HepG2 (cell line): ENCODE data around the gene TAS2R60. TPM values are rescaled to one million over a fixed set of nuclear protein-coding genes. Genes with fewer than 3 reads are reported as not detected.

Experiments used
- ATAC-seq: fragments of 200-7000 bp; cut with Tn5 transposase; 3 replicates; pipeline ENCODE4 v1.9.1; 2020; ENCODE audit warnings: mild to moderate bottlenecking, moderate library complexity
- BruUV-seq: library from RNA; stranded (reverse); fragments of 400-500 nt; replicated peaks from 2 replicates; lab custom pipeline; 2021; lab: Mats Ljungman, UMichigan
- CTCF ChIA-PET: fragments of 300-600 bp; formaldehyde crosslinking; extraction: SDS; loops from one replicate; lab custom pipeline; 2021; ENCODE audit warnings: low total read pairs, inconsistent platforms, low intra/inter-chr PET ratio; lab: Yijun Ruan, JAX
- POLR2A ChIA-PET: fragments of 350-600 bp; sonication (Branson Sonifier 250); formaldehyde crosslinking; loops from one replicate; lab custom pipeline; 2020; ENCODE audit warnings: antibody characterized with exemption, inconsistent platforms; lab: Yijun Ruan, JAX
- DNase-seq: peaks from one replicate; pipeline ENCODE4 v3.0.0-alpha.2; 2015; ENCODE audit warnings: low spot score
- FAIRE-seq: peaks from 3 replicates; lab custom pipeline; 2011; peaks lifted over from hg19 to GRCh38; lab: Jason Lieb, UNC
- H2AFZ ChIP-seq: one replicate; pipeline ENCODE4 v1.6.1; 2011; ENCODE audit warnings: low read length, inconsistent platforms
- H3K27ac ChIP-seq: fragments of 300-600 bp; 3 replicates; pipeline ENCODE4 v1.8.0; 2011; ENCODE audit warnings: mixed run types, mild to moderate bottlenecking, mixed read lengths, low read length, inconsistent platforms; ENCODE audit not compliant: insufficient read depth; ENCODE audit errors: extremely low read length
- H3K27me3 ChIP-seq, 2 experiments: fragments of 200-600 bp in 1 of 2; 2 replicates in 1 of 2; 3 replicates in 1 of 2; pipeline versions ENCODE4 v1.6.0 to v1.8.0; 2011; ENCODE audit warnings: low read length in 2 of 2, mild to moderate bottlenecking in 2 of 2, moderate library complexity in 2 of 2, inconsistent platforms in 1 of 2; ENCODE audit not compliant: insufficient read depth in 2 of 2, control insufficient read depth in 1 of 2
- H3K36me3 ChIP-seq, 2 experiments: fragments of 200-600 bp in 1 of 2; replicated peaks in 1 of 2; 2 replicates in 1 of 2; 3 replicates in 1 of 2; pipeline versions ENCODE4 v1.5.1 to v1.8.0; 2011; ENCODE audit warnings: low read length in 2 of 2, inconsistent platforms in 1 of 2; ENCODE audit not compliant: insufficient read depth in 2 of 2, control insufficient read depth in 1 of 2
- H3K4me1 ChIP-seq: 2 replicates; pipeline ENCODE4 v1.5.1; 2012; ENCODE audit warnings: low read length, inconsistent platforms; ENCODE audit not compliant: insufficient read depth
- H3K4me2 ChIP-seq: 2 replicates; pipeline ENCODE4 v1.6.0; 2011; ENCODE audit warnings: low read depth, low read length, inconsistent platforms
- H3K4me3 ChIP-seq, 3 experiments: fragments of 200-600 bp in 1 of 3; sonication (generic), shearing (Covaris generic) in 1 of 3; replicated peaks in 1 of 3; 2 replicates each; pipeline ENCODE4 v1.5.1; 2011 to 2016; ENCODE audit warnings: low read length in 3 of 3, inconsistent platforms in 2 of 3, low read depth in 2 of 3, mild to moderate bottlenecking in 2 of 3, control low read depth in 1 of 3, mixed read lengths in 1 of 3; ENCODE audit not compliant: insufficient read depth in 1 of 3
- H3K79me2 ChIP-seq: one replicate; pipeline ENCODE4 v1.6.1; 2011; ENCODE audit warnings: low read length, inconsistent platforms; ENCODE audit not compliant: insufficient read depth
- H3K9ac ChIP-seq: 2 replicates; pipeline ENCODE4 v1.6.0; 2011; ENCODE audit warnings: mild to moderate bottlenecking, low read depth, low read length, inconsistent platforms; ENCODE audit not compliant: insufficient read depth
- H3K9me3 ChIP-seq: 2 replicates; pipeline ENCODE4 v1.5.1; 2012; ENCODE audit warnings: mild to moderate bottlenecking, low read length
- H4K20me1 ChIP-seq: 2 replicates; pipeline ENCODE4 v1.6.0; 2011; ENCODE audit warnings: inconsistent platforms, mild to moderate bottlenecking, low read length, moderate library complexity; ENCODE audit not compliant: insufficient read depth
- DDIT3 ChIP-seq: sonication (generic); formaldehyde crosslinking; IDR thresholded peaks from 2 replicates; pipeline ENCODE4 v1.4.0; 2020; ENCODE audit warnings: mild to moderate bottlenecking, missing genetic modification reagents
- FOXO1 ChIP-seq: sonication (generic); formaldehyde crosslinking; IDR thresholded peaks from 2 replicates; pipeline ENCODE4 v1.4.0; 2020; ENCODE audit warnings: missing genetic modification reagents
- GPBP1L1 ChIP-seq: sonication (generic); formaldehyde crosslinking; IDR thresholded peaks from 2 replicates; pipeline ENCODE4 v1.5.0; 2020; ENCODE audit warnings: mild to moderate bottlenecking, missing genetic modification reagents
- HOXA7 ChIP-seq: sonication (generic); formaldehyde crosslinking; IDR thresholded peaks from 2 replicates; pipeline ENCODE4 v1.8.1; 2022; ENCODE audit warnings: mild to moderate bottlenecking, missing genetic modification reagents, moderate library complexity
- KLF9 ChIP-seq: IDR thresholded peaks from 2 replicates; pipeline ENCODE4 v1.6.1; 2016; ENCODE audit warnings: low read depth
- MAFG ChIP-seq: sonication (generic); formaldehyde crosslinking; IDR thresholded peaks from 2 replicates; pipeline ENCODE4 v1.5.1; 2020; ENCODE audit warnings: mild to moderate bottlenecking, missing genetic modification reagents
- PHF21A ChIP-seq: sonication (generic); formaldehyde crosslinking; IDR thresholded peaks from 2 replicates; pipeline ENCODE4 v1.5.0; 2020; ENCODE audit warnings: mild to moderate bottlenecking, missing genetic modification reagents
- SATB2 ChIP-seq: sonication (generic); formaldehyde crosslinking; IDR thresholded peaks from 2 replicates; pipeline ENCODE4 v1.5.0; 2020; ENCODE audit warnings: missing genetic modification reagents
- SRSF4 ChIP-seq: fragments of 200-400 bp; formaldehyde crosslinking; IDR thresholded peaks from one replicate; pipeline ENCODE4 v1.6.1; 2018; ENCODE audit warnings: mild to moderate bottlenecking, low read depth, low read length, moderate library complexity; ENCODE audit not compliant: poor library complexity, severe bottlenecking
- THAP9 ChIP-seq: sonication (generic); formaldehyde crosslinking; IDR thresholded peaks from 2 replicates; pipeline ENCODE4; 2020; ENCODE audit warnings: missing genetic modification reagents, mild to moderate bottlenecking, borderline replicate concordance
- ZC3H13 ChIP-seq: sonication (generic); formaldehyde crosslinking; IDR thresholded peaks from 2 replicates; pipeline ENCODE4 v1.8.1; 2023; ENCODE audit warnings: mild to moderate bottlenecking, missing genetic modification reagents, moderate library complexity
- ZFX ChIP-seq: sonication (generic); formaldehyde crosslinking; IDR thresholded peaks from 2 replicates; pipeline ENCODE4 v1.4.0; 2020; ENCODE audit warnings: mild to moderate bottlenecking, low read depth, missing genetic modification reagents, moderate library complexity
- ZNF160 ChIP-seq: sonication (generic); formaldehyde crosslinking; IDR thresholded peaks from 2 replicates; pipeline ENCODE4 v1.8.0; 2022; ENCODE audit warnings: mild to moderate bottlenecking, inconsistent platforms, missing genetic modification reagents
- ZNF282 ChIP-seq: fragments of 450-650 bp; IDR thresholded peaks from 2 replicates; pipeline ENCODE4 v1.6.1; 2018; ENCODE audit not compliant: partially characterized antibody
- ZNF557 ChIP-seq: sonication (generic); formaldehyde crosslinking; IDR thresholded peaks from 2 replicates; pipeline ENCODE4 v1.4.0; 2020; ENCODE audit warnings: missing genetic modification reagents
- ZNF784 ChIP-seq: sonication (generic); formaldehyde crosslinking; IDR thresholded peaks from 2 replicates; pipeline ENCODE4 v1.5.1; 2020; ENCODE audit warnings: missing genetic modification reagents, mild to moderate bottlenecking, borderline replicate concordance
- WGBS: methylation state at CpG from one replicate; pipeline ENCODE4 v1.1.6; 2017; ENCODE audit warnings: low lambda C conversion rate; 5-methylcytosine and 5-hydroxymethylcytosine counted together
- in situ Hi-C: cut with HindIII; loops from 2 replicates; pipeline ENCODE4 v1.10.0; 2017; ENCODE audit warnings: low pct_unique_long_range_greater_than_20kb; ENCODE audit not compliant: extremely low pct_ligation_motif_present
- intact Hi-C: fragments of 100-400 bp; cut with micrococcal nuclease; formaldehyde crosslinking; loops from one replicate; pipeline ENCODE4 v1.10.0; 2022; ENCODE audit not compliant: unreplicated experiment
- polyA plus RNA-seq, 8 experiments: library from polyadenylated mRNA; depleted of rRNA in 3 of 8; stranded (reverse) in 7 of 8; unstranded in 1 of 8; fragments of >200 nt; fragmentation: Illumina TruSeq in 4 of 8; extraction: Trizol in 4 of 8; gene quantifications; 2 replicates each; pipeline versions ENCODE4 v1.2.1 to v1.2.3, GENCODE V29; 2011 to 2016; ENCODE audit warnings: low read depth in 4 of 8, missing spikeins in 1 of 8, mixed read lengths in 1 of 8; ENCODE audit not compliant: insufficient read depth in 1 of 8
- total RNA-seq, 5 experiments: library from RNA; depleted of rRNA; stranded (reverse); fragments of >200 nt; fragmentation: Illumina TruSeq; extraction: Trizol; gene quantifications; 2 replicates each; pipeline ENCODE4 v1.2.3, GENCODE V29; 2016; ENCODE audit warnings: low read depth in 1 of 5

The TAS2R60 gene
- total and polyA plus RNA-seq, 2 of the 13 experiments (the other 11 are each of a cell fraction or from before 2014, with no cell fraction given) = not detected

DNA sequence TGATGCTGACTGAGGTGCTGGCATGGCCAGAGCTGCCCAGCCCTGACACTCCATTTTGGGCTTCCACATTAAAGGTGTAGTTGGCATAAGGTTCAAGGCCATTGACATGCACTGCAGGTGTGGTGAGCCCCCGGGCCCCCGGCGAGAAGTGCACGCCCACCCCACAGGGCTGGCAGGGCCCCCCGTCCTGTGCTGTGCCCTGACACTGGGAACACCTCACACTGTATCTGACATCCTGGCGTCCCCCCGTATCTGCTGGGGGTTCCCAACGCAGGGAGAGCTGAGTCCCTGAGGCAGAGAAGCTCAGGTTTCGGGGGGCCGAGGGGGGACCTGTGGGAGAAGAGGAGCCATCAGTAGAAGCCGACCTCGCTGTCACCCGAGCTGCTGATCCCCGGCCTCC lies 44.6 kb upstream of the TAS2R60 start:
- 90% methylated on average over 11 of the region's 14 CpGs for WGBS
- in situ Hi-C loops (loop anchor here (25.0 kb wide), 1 partner anchor 514 kb away; the partner anchor contains the start of gene TCAF1), intact Hi-C loops (no loop called here)
- Histone ChIP-seq H3K4me2 (no peak overlapping the region), H3K9ac (no peak overlapping the region), H3K79me2 (no peaks in the 10 kb centered on the region), H3K27ac (no peak overlapping the region), H3K36me3 (no peaks in the 10 kb centered on the region), H3K9me3 (no peaks in the 10 kb centered on the region), H2AFZ (no peak overlapping the region), H4K20me1 (no peaks in the 10 kb centered on the region), H3K4me3 (no peak overlapping the region), H3K4me1 (peaks cover 35% of the 10 kb centered on the region), H3K27me3 (no peaks in the 10 kb centered on the region)
- DNase-seq (no peak), FAIRE-seq (no peak), ATAC-seq (no peak)
- no peak for TF ChIP-seq KLF9
- no peak for TF ChIP-seq ZFX (CRISPR knock-in tag)
- TF ChIP-seq ZNF282 = no peak
- no peak for TF ChIP-seq SATB2 (CRISPR knock-in tag)
- TF ChIP-seq ZNF557 (CRISPR knock-in tag) = no peak
- no peak for TF ChIP-seq ZC3H13 (CRISPR knock-in tag)
- TF ChIP-seq ZNF784 (CRISPR knock-in tag) = no peak
- no peak for TF ChIP-seq PHF21A (CRISPR knock-in tag)
- no peak for TF ChIP-seq SRSF4
- TF ChIP-seq THAP9 (CRISPR knock-in tag) = no peak
- no peak for TF ChIP-seq GPBP1L1 (CRISPR knock-in tag)
- no peak for TF ChIP-seq HOXA7
- no peak for TF ChIP-seq MAFG
- no peak for TF ChIP-seq FOXO1 (CRISPR knock-in tag)
- TF ChIP-seq ZNF160 = no peak
- no peak for TF ChIP-seq DDIT3 (CRISPR knock-in tag)
- BruUV-seq = no TSS peak
- CTCF ChIA-PET = no interaction called here
- POLR2A ChIA-PET = no interaction called here
